ENCODE data around the gene XAGE2.
"Not testable (repeated sequence)": the region's sequence is repeated elsewhere in the genome, so short reads cannot be mapped to it uniquely, and the experiment has no call there.

Gene XAGE2

GRCh38 chrX:52368368-52369055, at the start of gene XAGE2:
Gene XAGE2, plus strand, starts transcription at chrX:52369021. Its CDS starts 994 bp downstream, at chrX:52370015.
- no peak for DNase-seq

- DNase-seq, result no peak
Observed at GRCh38 chrX:52337410-52337809, 31.4 kb upstream of the XAGE2 start.

- no peak for DNase-seq
Observed at GRCh38 chrX:52341493-52341892, 27.3 kb upstream of the XAGE2 start.

GRCh38 chrX:52343131-52343530, 25.7 kb upstream of the XAGE2 start:
- DNase-seq, result not testable (repeated sequence)

- DNase-seq, result not testable (repeated sequence)
Observed at GRCh38 chrX:52345402-52345801, 23.4 kb upstream of the XAGE2 start.

- no peak for DNase-seq
Observed at GRCh38 chrX:52346174-52347165, 22.4 kb upstream of the XAGE2 start.

GRCh38 chrX:52349681-52350080, 19.1 kb upstream of the XAGE2 start:
- DNase-seq, result no peak

GRCh38 chrX:52352551-52352950, 16.3 kb upstream of the XAGE2 start:
- DNase-seq, result no peak

- no peak for DNase-seq
Observed at GRCh38 chrX:52353838-52354237, 15.0 kb upstream of the XAGE2 start.

GRCh38 chrX:52355108-52355507, 13.7 kb upstream of the XAGE2 start:
- DNase-seq, result no peak

- DNase-seq, result no peak
Observed at GRCh38 chrX:52359614-52360232, 9.1 kb upstream of the XAGE2 start.

- DNase-seq, result no peak
Observed at GRCh38 chrX:52361941-52362340, 6.9 kb upstream of the XAGE2 start.

- no peak for DNase-seq
Observed at GRCh38 chrX:52363247-52363883, 5.5 kb upstream of the XAGE2 start.

GRCh38 chrX:52378870-52379269, 10.0 kb downstream of the XAGE2 start:
- no peak for DNase-seq

GRCh38 chrX:52380993-52381392, 12.2 kb downstream of the XAGE2 start:
- no peak for DNase-seq

- DNase-seq, result no peak
Observed at GRCh38 chrX:52410439-52411394, 41.9 kb downstream of the XAGE2 start.

- DNase-seq, result no peak
Observed at GRCh38 chrX:52415304-52415703, 46.5 kb downstream of the XAGE2 start.

- no peak for DNase-seq
Observed at GRCh38 chrX:52416816-52417215, 48.0 kb downstream of the XAGE2 start.

GRCh38 chrX:52420824-52421443, 52.1 kb downstream of the XAGE2 start:
- no peak for DNase-seq

- no peak for DNase-seq
Observed at GRCh38 chrX:52422884-52423283, 54.1 kb downstream of the XAGE2 start.

- no peak for DNase-seq
Observed at GRCh38 chrX:52424656-52425055, 55.8 kb downstream of the XAGE2 start.

Data from NCI-H226 (cell line).